Mucosa of descending colon (tissue), 3 donors: ENCODE results near the gene CD38. TPM values are rescaled to one million over a fixed set of nuclear protein-coding genes. Genes with fewer than 3 reads are reported as not detected.

ENCODE experiments used
- ATAC-seq: fragments of 200-7000 bp; cut with Tn5 transposase; one replicate; pipeline ENCODE4 v1.9.1; 2020; ENCODE audit warnings: mild to moderate bottlenecking, moderate library complexity
- DNase-seq, 3 donors: peaks; one replicate each; pipeline ENCODE4 v3.0.0-alpha.2; 2020
- H3K36me3 ChIP-seq: fragments of 200-600 bp; one replicate; pipeline ENCODE4 v1.8.0; 2021; ENCODE audit warnings: low read depth, mild to moderate bottlenecking
- H3K4me1 ChIP-seq: fragments of 200-600 bp; one replicate; pipeline ENCODE4 v1.8.0; 2021; ENCODE audit warnings: low read depth, mild to moderate bottlenecking
- H3K4me3 ChIP-seq: fragments of 200-600 bp; one replicate; pipeline ENCODE4 v1.8.0; 2021; ENCODE audit warnings: mild to moderate bottlenecking
- H3K9me3 ChIP-seq: fragments of 200-600 bp; one replicate; pipeline ENCODE4 v1.8.0; 2021; ENCODE audit warnings: mild to moderate bottlenecking
- intact Hi-C, 2 donors: fragments of 100-400 bp; cut with DNase I in 1 of 2; cut with micrococcal nuclease in 1 of 2; formaldehyde crosslinking; loops; one replicate each; pipeline versions ENCODE4 v1.11.0 to v1.11.1; 2022; cut with DNase I, micrococcal nuclease
- total RNA-seq, 3 donors: library from RNA; stranded (reverse); fragmentation: NEBNext Ultra II Directional in 2 of 3; extraction: Animal tissue kit (Norgen Biotek cat#: 25700) in 2 of 3; gene quantifications; one replicate each; pipeline versions ENCODE4 v1.2.1 to v1.2.4, GENCODE V29; 2021 to 2023
- TF ChIP-seq, protein P1 (sequence below): fragments of 200-600 bp; IDR thresholded peaks from one replicate; pipeline ENCODE4 v1.8.0; 2022; ENCODE audit warnings: antibody characterized with exemption, mild to moderate bottlenecking
- donor health status: DM: no; HTN: no; CAD: no; lungs with moderate emphysema.
- donor health status: DM: no; HTN: no; CAD: no.
- donor health status: DM: no; HTN: yes; CAD: no.

The CD38 gene
- total RNA-seq, 3 donors from 2014 or later: 1.8 to 6.2 (median 3.8) TPM

DNA sequence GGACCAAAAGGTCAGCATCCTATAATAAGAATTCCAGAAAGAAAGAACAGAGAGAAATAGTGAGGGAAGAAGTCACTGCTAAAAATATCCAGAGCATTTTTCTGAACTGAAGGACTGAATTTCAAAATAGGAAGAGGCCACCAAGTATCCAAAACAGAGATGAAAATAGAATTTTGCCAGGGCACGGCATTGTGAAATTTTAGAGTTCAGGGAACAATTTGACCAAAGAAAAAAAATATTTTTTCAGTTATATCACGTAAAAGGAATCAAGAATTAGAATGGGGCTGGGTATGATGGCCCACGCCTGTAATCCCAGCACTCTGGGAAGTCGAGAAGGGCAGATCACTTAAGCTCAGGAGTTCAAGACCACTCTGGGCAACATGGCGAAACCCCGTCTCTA lies 95.0 kb downstream of the CD38 start:
- ATAC-seq (no peak), DNase-seq (no peak)
- Histone ChIP-seq H3K9me3 (peaks cover 2% of the 10 kb centered on the region), H3K4me1 (no peaks in the 10 kb centered on the region), H3K4me3 (no peak overlapping the region), H3K36me3 (no peaks in the 10 kb centered on the region)
- intact Hi-C loops: no loop called here
- TF ChIP-seq, protein P1, sequence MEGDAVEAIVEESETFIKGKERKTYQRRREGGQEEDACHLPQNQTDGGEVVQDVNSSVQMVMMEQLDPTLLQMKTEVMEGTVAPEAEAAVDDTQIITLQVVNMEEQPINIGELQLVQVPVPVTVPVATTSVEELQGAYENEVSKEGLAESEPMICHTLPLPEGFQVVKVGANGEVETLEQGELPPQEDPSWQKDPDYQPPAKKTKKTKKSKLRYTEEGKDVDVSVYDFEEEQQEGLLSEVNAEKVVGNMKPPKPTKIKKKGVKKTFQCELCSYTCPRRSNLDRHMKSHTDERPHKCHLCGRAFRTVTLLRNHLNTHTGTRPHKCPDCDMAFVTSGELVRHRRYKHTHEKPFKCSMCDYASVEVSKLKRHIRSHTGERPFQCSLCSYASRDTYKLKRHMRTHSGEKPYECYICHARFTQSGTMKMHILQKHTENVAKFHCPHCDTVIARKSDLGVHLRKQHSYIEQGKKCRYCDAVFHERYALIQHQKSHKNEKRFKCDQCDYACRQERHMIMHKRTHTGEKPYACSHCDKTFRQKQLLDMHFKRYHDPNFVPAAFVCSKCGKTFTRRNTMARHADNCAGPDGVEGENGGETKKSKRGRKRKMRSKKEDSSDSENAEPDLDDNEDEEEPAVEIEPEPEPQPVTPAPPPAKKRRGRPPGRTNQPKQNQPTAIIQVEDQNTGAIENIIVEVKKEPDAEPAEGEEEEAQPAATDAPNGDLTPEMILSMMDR: no peak

DNA sequence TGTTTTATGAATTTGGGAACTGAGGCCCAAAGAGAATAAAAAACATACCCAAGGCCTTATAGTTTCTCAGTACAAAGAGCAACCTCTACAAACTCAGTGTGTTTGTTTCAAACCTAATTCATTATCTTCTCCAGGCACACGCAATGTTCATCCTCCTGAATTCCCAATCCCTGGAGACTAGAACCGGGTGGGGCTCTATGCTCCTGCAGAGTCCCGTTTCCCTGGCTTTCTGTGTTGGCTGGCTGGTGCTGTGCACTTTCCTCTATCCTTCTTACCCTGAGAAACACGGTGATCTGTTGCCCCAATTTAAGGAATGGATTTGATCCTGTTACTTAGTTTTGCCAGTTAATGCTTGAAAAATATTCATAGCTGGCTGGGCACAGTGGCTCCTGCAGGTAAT lies 96.5 kb downstream of the CD38 start:
- H3K36me3 ChIP-seq: no peaks in the 10 kb centered on the region
- ATAC-seq (no peak), DNase-seq (no peak)
- TF ChIP-seq, protein P1: no peak
- H3K9me3 ChIP-seq: peaks cover 2% of the 10 kb centered on the region
- intact Hi-C loops: no loop called here
- no peaks in the 10 kb centered on the region for H3K4me1 ChIP-seq
- H3K4me3 ChIP-seq: no peak overlapping the region

DNA sequence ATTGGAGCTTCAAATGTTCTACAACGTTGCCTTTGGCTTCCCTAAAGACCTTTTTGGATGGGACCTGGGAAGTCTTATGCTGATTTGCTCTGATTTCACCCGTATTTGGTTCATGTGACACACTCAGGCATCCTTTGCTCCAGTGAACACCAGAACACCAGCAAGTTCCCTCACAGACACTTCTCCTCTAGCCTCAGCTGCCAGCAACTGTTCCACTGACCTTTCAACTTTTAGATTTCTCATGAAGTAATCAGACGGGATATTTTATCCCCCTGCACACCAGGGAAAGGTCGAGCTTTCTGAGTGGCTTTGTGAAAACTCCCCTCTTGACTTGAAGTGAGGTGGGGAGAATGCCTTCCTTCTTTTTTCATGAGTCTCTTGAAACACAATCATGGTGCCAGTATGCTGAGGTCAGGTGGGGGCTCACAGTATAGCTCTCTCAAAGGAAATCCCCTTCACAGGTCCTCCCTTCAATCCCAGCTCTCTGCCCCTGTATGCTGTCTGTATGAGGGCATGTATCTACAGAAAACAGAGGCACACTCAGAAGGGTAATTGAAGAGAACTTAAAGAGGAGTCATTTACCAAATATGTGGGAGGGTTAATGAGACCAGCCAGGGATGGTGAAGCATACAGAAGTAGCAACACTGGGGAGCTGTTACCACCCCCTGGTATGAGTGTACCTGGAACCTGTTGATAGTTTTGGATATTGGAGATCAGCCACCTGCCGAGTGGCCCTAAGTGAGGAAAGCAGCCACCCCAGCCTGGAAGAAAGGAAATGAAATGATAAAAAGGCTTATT lies 97.7 kb downstream of the CD38 start:
- no peak for ATAC-seq

DNA sequence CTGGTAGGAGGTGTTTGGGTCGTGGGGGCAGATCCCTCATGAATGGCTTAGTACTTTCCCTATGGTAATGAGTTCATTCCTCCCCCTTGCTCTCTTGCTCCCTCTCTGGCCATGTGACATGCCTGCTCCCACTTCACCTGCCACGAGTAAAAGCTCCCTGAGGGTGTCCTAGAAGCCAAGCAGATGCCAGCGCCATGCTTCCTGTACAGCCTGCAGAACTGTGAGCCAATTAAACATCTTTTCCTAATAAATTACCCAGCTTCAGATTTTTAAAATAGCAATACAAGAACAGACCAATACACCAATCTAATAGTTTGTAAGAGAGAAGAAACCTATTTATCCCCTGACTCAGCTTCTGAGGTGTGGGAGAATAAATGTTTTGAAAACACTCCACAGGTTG lies 99.9 kb downstream of the CD38 start:
- Histone ChIP-seq H3K36me3 (no peaks in the 10 kb centered on the region), H3K4me1 (no peaks in the 10 kb centered on the region), H3K4me3 (no peak overlapping the region), H3K9me3 (peaks cover 2% of the 10 kb centered on the region)
- TF ChIP-seq, protein P1: no peak
- DNase-seq (no peak), ATAC-seq (no peak)
- intact Hi-C loops: no loop called here

More for the DNA sequence above, 97.7 kb downstream of the CD38 start:
- Histone ChIP-seq H3K4me3 (no peak overlapping the region), H3K36me3 (no peaks in the 10 kb centered on the region), H3K9me3 (peaks cover 2% of the 10 kb centered on the region), H3K4me1 (no peaks in the 10 kb centered on the region)
- TF ChIP-seq, protein P1: no peak
- no peak for DNase-seq
- intact Hi-C loops: no loop called here

DNA sequence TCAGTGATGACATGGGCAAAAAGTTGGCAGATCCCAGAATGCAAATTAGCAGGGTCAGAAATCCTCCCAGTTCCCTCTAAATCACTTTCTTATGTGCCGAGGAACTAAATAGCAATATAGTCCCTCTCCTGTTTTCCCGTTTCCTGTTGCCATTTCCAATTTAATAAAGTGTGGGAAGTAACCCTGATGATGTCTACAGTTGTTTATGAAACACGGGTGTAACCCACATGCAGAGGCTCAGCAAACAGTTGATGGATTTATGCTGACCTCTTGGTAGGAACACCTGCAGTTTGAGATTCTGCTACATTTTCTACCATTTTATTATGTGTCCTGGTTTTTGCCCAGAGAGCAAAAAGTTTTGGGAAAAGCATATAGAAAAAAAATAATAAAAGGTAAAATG lies 103.7 kb downstream of the CD38 start:
- TF ChIP-seq, protein P1: no peak
- DNase-seq (no peak), ATAC-seq (no peak)
- H3K36me3 ChIP-seq: no peaks in the 10 kb centered on the region
- H3K4me3 ChIP-seq: no peak overlapping the region
- intact Hi-C loops: loop anchor here (2.0 to 10.0 kb wide), 3 partner anchors 75 to 123 kb away; no protein-coding TSS in a partner anchor
- H3K4me1 ChIP-seq: peaks cover 11% of the 10 kb centered on the region
- H3K9me3 ChIP-seq: peaks cover 2% of the 10 kb centered on the region
